Measurements from ENCODE around the gene CCDC182.

The CCDC182 gene

GRCh38 chr17:57758654-57759053 is 13.6 kb upstream of the CCDC182 start:
- DNase-seq (ENCODE audit: insufficient read length, low spot score) (no peak), FAIRE-seq (no peak)

GRCh38 chr17:57757735-57758134 is 12.6 kb upstream of the CCDC182 start:
- peak; percentile 33 for FAIRE-seq
- DNase-seq (ENCODE audit: insufficient read length, low spot score): no peak

GRCh38 chr17:57756951-57757350 is 11.9 kb upstream of the CCDC182 start:
- DNase-seq (ENCODE audit: insufficient read length, low spot score): no peak
- no peak for FAIRE-seq

- peak; percentile 80 for FAIRE-seq
- DNase-seq (ENCODE audit: insufficient read length, low spot score): no peak
Observed at GRCh38 chr17:57755480-57756070, 10.5 kb upstream of the CCDC182 start.

GRCh38 chr17:57752031-57752905 is 7.2 kb upstream of the CCDC182 start:
- peak; percentile 58 for FAIRE-seq
- DNase-seq (ENCODE audit: insufficient read length, low spot score): no peak

- no peak for FAIRE-seq
- DNase-seq (ENCODE audit: insufficient read length, low spot score): no peak
Observed at GRCh38 chr17:57751348-57751971, 6.4 kb upstream of the CCDC182 start.

- peak; percentile 16 for FAIRE-seq
Observed at GRCh38 chr17:57750895-57751294, 5.8 kb upstream of the CCDC182 start.

GRCh38 chr17:57750109-57750871 is 5.2 kb upstream of the CCDC182 start:
- DNase-seq (ENCODE audit: insufficient read length, low spot score) (no peak), FAIRE-seq (peak; percentile 26)

More at GRCh38 chr17:57750895-57751294, 5.8 kb upstream of the CCDC182 start:
- DNase-seq (ENCODE audit: insufficient read length, low spot score): no peak

- DNase-seq (ENCODE audit: insufficient read length, low spot score): no peak
- peak; percentile 67 for FAIRE-seq
Observed at GRCh38 chr17:57749701-57750100, 4.6 kb upstream of the CCDC182 start.

- DNase-seq (ENCODE audit: insufficient read length, low spot score): peak; percentile 81
- peak; percentile 60 for FAIRE-seq
Observed at GRCh38 chr17:57747221-57748017, 2.3 kb upstream of the CCDC182 start.

- FAIRE-seq (no peak), DNase-seq (ENCODE audit: insufficient read length, low spot score) (no peak)
Observed at GRCh38 chr17:57746221-57746620, 1.1 kb upstream of the CCDC182 start.

- DNase-seq (ENCODE audit: insufficient read length, low spot score) (no peak), FAIRE-seq (no peak)
Observed at GRCh38 chr17:57744195-57745170, 616 bp downstream of the CCDC182 start.

GRCh38 chr17:57740235-57740528 is 4.9 kb downstream of the CCDC182 start:
- FAIRE-seq: no peak
- no peak for DNase-seq (ENCODE audit: insufficient read length, low spot score)

GRCh38 chr17:57739402-57740234 is 5.5 kb downstream of the CCDC182 start:
- FAIRE-seq (peak; percentile 59), DNase-seq (ENCODE audit: insufficient read length, low spot score) (peak; percentile 51)

- no peak for FAIRE-seq
- no peak for DNase-seq (ENCODE audit: insufficient read length, low spot score)
Observed at GRCh38 chr17:57737450-57737849, 7.6 kb downstream of the CCDC182 start.

GRCh38 chr17:57735707-57736106 is 9.4 kb downstream of the CCDC182 start:
- FAIRE-seq (no peak), DNase-seq (ENCODE audit: insufficient read length, low spot score) (no peak)

GRCh38 chr17:57735230-57735629 is 9.9 kb downstream of the CCDC182 start:
- DNase-seq (ENCODE audit: insufficient read length, low spot score) (no peak), FAIRE-seq (no peak)

GRCh38 chr17:57733085-57733484 is 12.0 kb downstream of the CCDC182 start:
- no peak for FAIRE-seq
- no peak for DNase-seq (ENCODE audit: insufficient read length, low spot score)
